Middle frontal gyrus (tissue), 1 donor: ENCODE results near the gene VCL.
"Not testable (repeated sequence)": the region's sequence is repeated elsewhere in the genome, so short reads cannot be mapped to it uniquely, and the experiment has no call there.

ENCODE experiments used
- DNase-seq: peaks from one replicate; pipeline ENCODE4 v3.0.0-alpha.2; 2015; ENCODE audit warnings: low spot score; ENCODE audit errors: extremely low spot score

The VCL gene

DNA sequence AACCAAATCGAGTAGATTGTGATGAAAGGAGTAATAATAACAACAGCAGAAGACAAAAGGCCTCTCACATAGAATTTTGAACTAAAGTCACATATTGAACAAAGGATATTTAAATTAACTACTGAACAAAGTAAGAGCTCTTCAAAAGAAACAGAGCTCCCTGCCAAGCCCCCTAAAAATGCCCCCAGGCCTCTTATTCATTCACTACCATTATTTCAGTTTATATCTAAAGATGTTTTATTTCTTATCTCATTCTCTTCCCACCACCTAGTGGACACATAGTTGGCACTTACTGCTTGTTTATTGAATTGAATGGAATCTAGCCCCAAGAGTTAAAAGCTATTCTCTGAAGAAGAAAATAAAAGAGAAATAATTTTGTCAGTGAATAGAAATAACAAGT lies 37.4 kb downstream of the VCL start:
- DNase-seq: no peak

DNA sequence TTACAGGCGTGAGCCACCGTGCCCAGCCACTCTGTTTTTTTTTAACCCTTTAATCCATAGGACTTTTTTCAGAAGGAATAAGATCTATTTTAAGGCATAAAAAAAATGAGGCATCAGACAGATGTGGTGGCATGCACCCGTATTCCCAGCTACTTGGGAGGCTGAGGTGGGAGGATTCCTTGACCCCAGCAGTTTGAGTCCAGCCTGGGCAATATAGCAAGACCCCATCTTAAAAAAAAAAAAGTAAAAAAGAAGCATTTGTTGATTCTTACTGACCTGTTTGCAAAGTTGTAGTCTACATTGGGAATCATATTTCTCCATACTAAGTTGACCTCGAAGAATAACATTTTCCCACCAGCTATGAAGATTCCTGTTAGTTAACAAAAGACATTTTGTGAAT lies 38.6 kb downstream of the VCL start:
- DNase-seq: no peak

DNA sequence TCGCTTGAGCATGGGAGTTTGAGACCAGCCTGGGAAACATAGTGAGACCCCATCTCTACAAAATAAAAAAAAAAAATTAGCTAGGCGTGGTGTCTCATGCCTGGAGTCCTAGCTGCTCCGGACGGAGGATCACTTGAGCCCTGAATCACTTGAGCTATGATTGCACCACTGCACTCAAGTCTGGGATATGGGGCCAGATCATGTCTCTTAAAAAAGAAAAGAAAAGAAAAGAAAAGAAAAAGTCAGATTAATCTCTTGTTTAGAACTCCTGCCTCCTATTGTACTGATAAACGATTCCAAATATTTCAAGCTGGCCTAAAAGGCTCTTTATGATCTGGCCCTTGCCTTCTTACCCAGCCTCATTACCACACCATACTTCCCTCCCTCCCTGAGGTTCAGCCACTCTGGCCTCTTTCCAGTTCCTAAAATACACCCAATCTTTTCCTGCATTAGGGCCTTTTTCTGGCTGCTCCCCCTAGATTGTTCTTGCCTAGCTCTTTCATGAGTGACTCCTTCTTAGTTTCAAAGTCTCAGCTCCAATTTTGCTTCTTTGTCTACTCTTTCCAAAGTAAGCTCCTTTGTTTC lies 41.7 kb downstream of the VCL start:
- DNase-seq: no peak

DNA sequence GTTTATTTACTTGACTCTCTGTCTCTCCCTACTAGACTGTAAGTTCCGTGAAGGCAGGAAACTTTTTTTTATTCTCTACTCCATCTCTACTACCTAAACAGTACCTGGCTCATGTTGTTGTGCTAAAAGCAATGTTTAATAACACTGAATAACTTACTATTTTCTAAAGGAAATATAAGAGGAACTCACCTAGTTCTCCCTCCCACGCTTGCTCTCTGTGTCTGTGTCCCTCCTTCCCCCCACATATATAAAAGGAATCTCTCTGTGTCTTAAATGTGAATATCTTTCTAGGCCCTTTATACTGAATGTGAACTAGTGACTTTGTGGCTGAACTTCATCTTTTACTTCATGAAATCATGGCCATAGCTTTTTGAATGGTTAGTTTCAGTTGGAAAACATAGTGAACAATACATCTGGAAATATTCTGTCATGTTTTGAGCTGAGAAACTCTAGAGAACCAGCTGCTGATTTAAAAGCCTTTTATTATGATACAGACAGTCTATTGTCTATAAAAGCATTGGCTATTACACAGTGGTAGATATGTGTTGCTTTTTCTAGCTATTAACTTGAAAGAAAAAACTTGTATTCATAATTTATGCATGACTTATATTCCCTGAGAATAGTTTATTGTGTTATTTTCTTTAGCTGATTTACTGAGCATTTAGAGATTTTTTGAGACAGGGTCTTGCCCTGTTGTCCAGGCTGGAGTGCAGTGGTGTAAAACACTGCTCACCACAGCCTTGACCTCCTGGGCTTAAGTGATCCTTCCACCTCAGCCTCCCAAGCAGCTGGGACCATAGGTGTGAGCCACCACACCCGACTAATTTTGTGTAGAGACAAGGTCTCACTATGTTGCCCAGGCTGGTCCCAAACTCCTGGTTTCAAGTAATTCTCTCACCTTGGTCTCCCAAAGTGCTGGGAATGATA lies 42.5 kb downstream of the VCL start:
- no peak for DNase-seq

DNA sequence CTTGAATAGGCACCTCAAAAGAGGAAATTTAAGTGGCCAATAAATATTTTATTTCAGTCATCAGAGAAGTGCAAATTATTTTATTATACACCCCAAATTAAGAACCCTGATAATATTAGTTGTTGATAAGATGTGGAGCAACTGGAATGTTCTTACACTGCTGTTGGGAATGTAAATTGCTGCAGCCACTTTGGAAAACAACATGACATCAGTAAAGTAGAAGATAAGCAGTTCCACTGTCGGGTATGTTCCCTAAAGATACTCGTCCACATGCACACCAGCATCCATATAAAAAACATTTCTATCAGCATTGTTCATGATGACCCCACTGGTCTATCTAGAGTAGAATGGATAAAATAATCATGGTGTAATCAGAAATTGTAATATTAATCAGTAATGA lies 46.5 kb downstream of the VCL start:
- no peak for DNase-seq

DNA sequence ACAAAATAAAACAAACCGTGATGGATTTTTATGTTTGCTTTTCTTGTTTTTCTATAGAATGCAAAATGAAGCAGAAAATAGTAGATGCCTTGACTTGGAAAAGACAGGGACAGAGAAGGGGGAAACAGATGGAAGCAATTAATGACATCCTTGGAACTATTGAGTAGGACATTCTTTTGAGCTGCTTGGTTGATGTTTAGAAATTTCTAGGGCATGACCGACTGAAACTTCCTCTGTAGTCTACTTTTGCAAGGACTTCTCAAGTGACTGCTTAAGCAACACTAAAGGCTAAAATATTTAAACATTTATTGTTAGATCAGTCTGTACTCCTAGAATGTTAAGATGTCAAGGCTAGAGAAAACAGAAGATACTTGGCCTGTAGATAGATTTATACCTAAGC lies 49.4 kb downstream of the VCL start:
- no peak for DNase-seq

DNA sequence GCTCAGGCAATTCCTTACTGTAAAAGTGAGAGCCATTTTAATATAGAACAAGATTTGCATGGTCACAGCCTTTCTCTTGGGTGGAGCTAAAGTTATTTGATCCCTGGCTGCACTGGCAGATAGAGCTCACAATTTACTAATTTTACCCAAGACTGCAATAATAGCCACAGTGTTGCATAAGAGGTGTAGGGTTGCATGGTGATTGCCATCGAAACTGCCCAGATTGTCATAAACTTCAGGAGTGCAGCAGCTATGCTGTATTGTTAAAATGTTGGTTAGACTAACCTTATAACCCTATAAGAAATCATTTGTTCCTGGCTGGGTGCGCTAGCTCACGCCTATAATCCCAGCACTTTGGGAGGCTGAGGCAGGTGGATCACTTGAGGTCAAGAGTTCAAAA lies 50.0 kb downstream of the VCL start:
- DNase-seq: no peak

DNA sequence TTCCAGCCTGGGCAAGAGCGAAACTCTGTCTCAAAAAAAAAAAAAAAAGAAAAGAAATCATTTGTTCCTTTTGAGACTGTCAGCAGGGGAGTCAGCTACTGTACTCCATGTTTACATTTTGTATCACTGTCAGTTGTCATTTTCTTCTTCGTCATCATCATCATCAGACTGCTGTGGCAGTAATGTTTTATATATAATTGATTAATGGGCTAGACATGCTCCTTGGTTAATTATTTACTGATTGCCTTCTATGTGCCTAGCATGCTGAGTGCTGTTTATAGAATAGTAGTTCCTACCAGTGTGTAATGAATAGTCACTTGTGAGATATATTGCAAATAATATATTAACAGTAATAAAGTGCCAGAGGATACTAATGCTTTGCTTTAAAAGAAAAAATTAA lies 50.5 kb downstream of the VCL start:
- no peak for DNase-seq

DNA sequence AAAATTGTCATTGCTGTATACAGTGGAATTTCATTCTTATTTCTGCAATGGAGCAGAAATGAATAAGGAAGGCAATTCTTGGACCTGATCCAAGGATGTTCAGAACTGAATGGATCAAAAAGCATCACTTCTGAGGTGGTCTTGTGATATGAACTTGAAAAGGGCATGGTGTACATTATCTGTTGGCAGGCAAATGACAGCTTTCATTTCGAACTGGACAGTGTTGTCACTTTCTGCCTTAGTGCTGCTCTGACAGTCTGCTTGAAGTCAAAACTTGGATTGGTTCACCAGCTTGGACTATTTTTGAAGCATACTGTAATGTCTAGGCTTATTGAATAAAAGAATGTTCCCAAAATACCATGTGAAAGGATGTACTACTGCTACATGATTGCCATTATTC lies 52.0 kb downstream of the VCL start:
- DNase-seq: no peak

DNA sequence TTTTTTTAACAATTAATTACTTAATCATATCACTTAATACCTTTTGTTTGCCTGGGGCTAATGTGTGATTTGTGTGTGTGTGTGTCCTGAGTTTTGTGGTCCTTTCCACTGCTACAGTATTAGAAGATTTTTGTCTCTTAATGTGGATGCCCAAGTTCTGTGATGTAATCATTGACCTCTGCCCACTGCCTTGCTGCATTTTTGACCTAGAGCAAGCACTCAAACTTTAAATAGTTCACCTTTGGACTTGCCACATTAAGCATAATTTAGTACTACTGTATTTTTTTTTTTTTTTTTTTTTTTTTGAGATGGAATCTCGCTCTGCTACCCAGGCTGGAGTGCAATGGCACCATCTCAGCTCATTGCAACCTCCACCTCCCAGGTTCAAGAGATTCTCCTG lies 52.7 kb downstream of the VCL start:
- DNase-seq: no peak

DNA sequence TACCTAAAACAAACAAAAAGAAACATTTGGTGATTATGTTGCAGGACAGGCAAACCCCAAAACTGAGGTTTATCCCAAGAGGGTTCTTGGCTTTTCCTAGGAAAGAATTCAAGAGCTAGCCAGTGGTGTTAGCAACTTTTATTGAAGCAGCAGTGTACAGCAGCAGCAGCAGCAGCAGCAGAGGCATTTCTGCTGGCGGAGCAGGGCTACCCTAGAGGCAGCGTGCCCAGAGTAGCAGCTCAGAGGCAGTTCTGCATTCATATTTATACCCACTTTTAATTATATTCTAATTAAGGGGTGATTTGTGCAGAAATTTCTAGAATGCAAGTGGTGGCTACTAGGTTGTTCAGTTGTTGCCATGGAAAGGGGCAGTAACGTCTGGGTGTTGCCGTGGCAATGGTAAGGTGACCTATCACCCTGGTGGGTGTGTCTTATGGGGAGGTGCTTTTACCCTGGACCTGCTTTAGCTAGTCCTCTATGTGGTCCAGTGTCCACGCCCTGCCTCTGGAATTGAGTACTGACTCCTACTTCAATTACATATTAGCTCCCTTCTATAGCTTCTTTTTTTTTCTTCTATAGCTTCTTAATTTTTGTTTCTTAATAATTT lies 53.9 kb downstream of the VCL start:
- DNase-seq: no peak

DNA sequence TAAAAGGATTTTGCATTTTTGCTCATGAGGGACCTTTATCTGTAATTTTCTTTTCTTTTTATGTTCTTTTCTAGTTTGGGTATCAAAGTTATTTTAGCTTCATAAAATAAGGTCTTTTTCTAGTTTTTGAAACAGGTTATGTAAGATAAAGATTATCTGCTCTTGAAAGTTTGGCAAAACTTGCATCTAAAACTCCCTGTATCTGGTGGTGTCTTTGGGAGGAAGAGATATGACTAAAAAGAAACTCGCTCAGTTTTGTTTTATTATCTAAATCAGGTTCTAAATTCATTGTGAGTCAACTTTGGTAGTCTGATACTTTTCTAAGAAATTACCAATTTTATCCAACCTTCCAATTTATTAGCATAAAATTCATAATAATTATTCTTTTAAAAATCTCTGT lies 55.1 kb downstream of the VCL start:
- no peak for DNase-seq

DNA sequence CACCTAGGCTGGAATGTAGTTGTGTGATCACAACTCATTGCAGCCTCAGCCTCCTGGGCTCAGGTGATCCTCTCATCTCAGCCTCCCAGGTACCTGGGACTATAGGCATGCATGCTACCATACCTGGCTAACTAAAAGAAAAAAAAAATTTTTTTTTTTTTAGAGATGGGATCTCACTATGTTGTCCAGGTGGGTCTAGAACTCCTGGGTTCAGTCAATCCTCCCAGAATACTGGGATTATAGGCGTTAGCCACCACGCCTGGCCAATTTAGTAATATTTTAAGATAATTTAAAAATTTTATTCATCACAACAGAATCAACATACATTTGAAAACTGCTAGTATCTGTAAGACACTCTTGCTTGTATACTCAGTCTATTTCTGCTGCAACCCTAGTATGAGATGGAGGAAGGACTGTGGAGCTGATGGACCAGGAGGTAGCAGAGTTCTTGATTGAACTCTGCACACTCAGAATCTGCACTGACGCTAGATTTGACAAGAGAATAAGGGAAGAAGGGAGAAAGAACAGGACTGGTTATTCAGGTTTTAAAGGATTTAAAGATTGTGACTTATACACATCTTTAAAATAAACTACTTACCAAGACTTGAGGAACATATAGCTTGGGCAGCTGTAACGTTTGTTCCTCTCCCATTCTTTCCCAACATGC lies 57.6 kb downstream of the VCL start:
- DNase-seq: no peak

DNA sequence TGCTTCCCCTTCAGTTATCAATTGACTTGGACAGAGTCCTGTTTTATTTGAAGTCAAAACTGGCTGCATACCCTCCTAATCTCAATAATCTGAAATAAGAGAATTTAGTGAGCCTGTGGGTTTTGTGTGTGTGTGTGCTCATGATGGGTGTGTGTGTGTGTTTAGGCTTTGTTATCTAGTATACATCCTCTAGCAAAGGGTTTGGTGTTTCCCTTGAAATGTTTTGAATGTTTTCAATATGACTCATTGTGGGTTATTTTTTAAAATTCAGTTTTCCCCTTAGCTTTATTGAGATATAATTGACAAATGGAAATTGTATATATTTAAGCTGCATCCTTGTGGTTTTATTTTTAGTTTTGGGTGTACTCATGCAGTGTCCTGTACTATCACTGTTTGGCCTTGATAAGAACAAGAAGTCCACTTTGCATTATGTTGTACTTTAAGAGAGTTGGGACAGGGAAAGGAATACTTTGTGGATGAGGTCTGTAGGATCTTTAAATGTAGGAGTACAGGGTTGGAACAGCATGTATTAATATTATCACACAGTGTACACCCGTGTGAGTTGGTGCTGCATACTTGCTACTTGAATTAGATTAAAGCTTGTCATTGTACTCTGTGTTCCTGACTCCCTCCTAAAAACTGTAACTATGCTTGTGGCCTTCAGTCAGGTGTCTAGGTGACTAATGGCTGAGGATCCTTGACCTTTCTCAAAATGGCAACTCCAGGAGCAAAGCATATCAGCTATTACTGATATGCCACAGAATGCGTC lies 58.3 kb downstream of the VCL start:
- DNase-seq: no peak

DNA sequence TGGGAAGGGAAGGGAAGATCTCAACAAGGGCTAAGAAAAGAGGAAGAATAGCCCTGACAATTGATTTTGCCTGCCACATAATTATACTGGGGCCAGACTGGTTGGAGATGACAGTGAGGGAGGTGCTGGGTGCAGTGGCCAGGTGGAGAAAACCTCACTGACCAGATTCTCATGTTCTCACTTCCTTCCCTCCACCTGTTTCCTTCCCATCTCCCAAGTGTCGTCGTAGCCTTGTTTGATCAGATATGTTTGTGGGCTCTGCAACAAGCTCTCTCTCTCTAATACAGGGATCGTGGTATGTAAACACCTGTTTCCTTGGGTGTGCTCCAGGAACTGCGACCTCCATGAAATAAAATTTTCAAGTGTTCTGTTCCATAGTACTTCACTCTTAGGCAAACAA lies 60.2 kb downstream of the VCL start:
- DNase-seq: no peak

DNA sequence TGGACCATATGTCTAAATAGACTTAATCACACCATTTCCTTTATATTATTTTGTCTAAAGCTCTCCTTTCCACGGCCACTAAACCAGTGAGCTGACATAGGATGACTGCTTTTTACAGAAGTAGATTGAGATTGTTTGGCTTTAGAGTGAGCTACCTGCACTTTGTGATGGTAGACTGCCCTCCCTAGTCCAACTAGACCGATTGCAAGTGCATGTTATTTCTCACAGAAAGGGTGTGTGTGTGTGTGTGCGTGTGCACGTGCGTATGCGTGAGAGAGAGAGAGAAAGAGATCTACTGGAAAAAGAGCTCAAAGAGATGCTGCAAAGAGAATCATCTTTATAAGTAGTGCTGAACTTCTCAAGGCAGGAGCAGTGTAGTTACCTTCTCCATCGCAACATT lies 60.7 kb downstream of the VCL start:
- no peak for DNase-seq

DNA sequence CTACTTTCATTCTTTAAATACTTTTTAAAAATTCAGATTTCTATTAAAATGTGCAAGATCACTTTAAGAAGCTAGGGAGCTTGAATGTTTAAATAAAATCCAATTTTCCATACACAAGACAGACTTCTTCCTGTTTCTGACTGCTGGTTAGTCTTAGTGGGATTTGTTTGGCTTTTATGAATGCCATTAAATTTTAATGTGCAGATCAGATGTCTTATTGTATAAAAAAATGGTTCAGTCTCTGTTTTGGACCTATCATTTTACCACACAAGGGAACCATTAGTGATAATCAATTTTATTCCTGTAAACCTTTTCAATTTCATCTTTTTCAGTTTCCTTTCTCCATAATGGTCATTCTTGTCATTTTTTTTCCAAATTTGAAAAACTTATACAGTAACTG lies 63.2 kb downstream of the VCL start:
- no peak for DNase-seq

DNA sequence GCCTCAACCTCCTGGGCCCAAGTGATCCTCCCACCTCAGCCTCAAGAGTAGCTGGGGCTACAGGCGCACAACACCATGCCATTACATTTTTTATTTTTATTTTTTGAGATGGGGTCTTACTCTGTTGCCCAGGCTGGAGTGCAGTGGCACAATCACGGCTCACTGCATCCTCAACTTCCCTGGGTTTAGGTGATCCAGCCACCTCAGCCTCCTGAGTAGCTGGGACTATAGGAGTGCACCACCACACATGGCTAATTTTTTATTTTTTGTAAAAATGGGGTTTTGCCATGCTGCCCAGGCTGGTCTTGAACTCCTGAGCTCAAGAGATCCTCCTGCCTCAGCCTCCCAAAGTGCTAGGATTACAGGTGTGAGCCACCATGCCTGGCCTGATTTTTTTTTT lies 64.1 kb downstream of the VCL start:
- not testable (repeated sequence) for DNase-seq

DNA sequence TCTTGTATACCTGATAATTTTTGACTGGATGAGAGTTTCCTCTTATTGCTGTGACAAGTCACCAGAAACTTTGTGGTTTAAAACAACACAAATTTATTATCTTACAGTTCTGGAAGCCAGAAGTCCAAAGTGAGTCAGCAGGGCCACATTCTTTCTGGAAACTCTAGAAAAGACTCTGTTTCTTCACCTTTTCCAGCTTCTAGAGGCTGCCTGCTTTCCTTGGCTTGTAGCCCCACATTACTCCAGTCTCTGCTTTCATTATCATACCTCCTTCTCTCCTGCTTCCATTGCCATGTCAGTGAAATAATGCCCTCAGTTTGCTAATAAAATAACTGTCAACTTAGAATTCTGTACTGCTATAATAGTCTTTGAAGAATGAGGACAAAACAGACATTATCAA lies 65.3 kb downstream of the VCL start:
- DNase-seq: no peak

DNA sequence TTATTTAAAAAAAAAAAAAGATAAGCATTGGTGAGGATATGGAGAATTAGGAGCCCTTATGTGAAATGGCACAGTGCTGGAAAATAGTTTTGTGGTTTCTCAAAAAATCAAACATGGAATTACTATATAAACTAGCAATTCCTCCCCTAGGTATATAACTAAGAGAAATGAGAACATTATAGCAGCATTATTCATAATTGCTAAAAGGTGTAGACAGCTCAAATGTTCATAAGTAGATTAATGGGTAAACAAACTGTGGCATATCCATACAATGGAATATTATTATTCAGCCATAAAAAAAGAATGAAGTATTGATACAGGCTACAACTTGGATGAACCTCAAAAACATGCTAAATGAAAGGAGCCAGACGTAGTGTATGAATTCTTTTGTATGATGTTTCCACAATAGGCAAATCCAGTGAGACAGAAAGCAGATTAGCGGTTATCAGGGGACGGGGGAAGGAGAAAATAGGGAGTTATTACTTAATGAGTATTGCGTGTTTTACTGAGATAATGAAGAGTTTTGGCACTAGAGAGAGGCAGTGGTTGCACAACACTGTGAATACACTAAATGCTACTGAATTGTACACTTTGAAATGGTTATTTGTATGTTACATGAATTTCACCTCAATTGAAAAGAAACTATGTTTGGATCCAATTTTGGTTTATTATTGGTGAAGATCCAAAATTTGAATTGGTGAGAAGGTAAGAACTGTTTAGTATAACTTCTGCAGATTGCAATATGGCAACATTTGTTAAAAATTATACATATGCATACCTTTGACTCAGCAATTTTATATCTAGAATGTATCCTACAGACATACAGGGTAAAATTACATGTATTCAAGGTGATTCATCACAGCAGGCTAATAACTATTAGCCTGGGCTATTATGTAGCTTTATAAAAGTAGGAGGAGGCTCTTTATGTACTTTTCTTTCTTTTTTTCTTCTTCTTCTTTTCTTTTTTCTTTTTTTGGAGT lies 69.7 kb downstream of the VCL start:
- DNase-seq: no peak
